T1000 (cell line): ENCODE results near the gene OR10A2.
"Not testable (repeated sequence)": the region's sequence is repeated elsewhere in the genome, so short reads cannot be mapped to it uniquely, and the experiment has no call there.

Experiments used
- DNase-seq: peaks from one replicate; lab custom pipeline; 2025; ENCODE audit warnings: mixed read lengths; lab: John Stamatoyannopoulos, UW

OR10A2 gene, protein sequence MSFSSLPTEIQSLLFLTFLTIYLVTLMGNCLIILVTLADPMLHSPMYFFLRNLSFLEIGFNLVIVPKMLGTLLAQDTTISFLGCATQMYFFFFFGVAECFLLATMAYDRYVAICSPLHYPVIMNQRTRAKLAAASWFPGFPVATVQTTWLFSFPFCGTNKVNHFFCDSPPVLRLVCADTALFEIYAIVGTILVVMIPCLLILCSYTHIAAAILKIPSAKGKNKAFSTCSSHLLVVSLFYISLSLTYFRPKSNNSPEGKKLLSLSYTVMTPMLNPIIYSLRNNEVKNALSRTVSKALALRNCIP

DNA sequence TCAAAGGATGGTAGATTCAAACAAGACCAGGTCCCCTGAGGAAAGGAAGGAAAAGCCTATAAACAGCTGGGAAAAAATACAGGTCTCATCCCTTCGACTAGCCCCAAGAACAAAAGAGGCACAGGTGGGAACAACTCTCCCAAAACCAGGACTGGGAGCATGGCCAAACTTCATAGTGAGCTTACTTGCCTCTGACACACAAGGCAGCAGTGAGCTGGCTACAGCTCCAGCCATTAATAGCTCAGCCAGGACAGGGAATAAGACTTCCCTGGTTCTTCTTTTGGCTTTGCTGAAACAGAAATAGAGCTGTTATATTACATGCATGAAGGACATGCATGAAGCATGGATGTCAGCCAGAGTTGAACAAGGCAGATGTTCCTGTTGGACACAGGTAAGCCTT, at the start of gene OR10A2:
TSS of gene OR10A2 (plus strand) at position 97 of the 400 bp plus-strand sequence. CDS start 6,698 bp downstream, outside the sequence.
- DNase-seq, result no peak

GRCh38 chr11:6813656-6814055, 49.2 kb upstream of the OR10A2 start:
- DNase-seq, result no peak

- DNase-seq, result no peak
Measured at GRCh38 chr11:6817694-6818093, 45.2 kb upstream of the OR10A2 start.

DNA sequence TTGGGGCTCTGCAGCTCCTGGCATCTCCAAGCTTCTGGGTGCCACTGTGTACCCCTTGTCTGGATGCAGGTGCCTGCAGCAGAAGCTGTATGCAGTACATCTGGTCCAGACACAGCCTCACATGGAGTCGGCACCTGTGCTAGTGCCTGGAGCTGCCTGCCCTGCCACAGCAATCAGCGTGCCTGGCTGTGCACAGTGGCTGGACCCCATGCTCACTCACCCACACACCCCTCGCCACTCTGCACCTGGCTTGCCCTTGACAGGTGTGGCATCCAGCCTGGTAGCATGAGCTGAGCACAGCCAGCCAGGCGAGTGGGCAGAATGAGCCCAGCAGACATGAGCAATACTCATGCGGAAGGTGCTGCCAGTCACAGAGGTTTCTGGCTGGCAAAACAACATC, 43.9 kb upstream of the OR10A2 start:
- DNase-seq, result no peak

DNA sequence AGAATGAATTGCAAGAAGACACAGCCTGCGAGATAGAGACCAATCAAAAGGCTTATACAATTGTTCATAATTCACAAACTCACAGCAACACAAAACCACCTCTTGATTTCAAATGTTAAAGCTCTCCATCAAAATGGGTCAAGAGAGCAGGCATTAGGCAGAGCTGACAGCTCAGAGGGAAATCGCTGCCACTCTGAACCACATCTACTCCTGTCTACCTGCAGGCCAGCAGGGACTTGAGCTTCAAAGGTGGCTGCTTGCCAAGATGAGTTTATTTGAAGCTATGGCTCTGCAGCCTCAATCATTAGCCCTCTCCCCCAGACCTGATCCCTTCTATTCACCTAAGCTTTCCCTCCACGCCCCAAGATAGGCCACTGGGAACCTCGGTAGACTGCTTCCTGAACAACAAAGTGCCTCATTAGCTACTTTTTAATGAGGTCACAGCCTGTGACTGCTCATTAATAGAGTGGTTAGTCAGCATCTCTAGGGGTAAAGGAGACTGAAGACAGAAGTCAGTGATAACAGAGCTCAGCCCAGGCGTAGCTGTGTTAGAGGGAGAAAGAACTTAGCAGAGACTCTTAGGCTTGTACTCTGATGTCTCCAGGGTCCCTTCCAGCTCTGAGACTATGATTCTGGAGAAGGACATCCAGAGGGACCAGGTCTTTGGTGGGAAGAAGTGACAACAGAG, 38.6 kb upstream of the OR10A2 start:
- no peak for DNase-seq

DNA sequence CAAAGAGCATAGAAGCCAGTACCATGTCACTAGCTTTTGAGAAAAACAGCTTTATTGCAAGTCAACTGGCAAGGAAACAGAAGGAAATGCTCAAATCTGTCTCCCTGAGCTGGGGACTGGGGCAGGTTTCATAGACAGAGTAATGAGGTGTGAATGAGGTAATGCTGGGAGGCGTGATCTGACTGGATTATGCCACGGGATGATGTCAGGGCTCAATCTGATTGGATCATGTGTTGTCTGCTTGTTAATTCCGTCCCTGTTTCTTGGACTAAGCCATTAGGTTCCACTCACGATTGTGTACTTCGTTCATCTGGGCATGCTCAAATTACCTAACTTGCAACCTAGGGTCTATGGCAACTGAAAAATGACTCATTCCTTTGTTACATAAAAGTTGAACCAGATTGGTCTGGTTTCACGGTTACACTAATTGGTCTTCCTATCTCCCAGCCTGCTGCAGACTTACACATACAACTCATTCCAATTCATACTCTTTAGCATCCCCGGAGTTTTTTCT, 37.6 kb upstream of the OR10A2 start:
- DNase-seq, result no peak

GRCh38 chr11:6828103-6828502, 34.8 kb upstream of the OR10A2 start:
- DNase-seq, result no peak

DNA sequence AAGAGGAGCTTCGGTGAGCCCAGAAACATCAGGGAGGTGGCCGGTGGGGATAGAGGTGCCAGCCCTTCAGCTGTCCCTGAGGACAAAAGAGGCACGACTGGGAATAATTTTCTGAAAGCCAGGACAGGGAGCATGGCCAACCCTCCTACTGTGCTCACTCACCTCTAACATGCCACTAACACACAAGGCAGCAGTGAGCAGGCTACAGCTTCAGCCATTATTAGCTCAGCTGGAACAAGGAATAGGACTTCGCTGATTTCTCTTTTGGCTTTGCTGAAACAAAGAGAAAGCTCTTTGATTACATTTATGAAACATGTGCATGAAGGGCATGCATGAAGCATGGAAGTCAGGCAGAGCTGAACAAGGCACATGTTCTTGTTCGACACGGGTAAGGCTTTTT, 29.5 kb upstream of the OR10A2 start:
- DNase-seq, result no peak

- no peak for DNase-seq
Measured at GRCh38 chr11:6834021-6834420, 28.8 kb upstream of the OR10A2 start.

DNA sequence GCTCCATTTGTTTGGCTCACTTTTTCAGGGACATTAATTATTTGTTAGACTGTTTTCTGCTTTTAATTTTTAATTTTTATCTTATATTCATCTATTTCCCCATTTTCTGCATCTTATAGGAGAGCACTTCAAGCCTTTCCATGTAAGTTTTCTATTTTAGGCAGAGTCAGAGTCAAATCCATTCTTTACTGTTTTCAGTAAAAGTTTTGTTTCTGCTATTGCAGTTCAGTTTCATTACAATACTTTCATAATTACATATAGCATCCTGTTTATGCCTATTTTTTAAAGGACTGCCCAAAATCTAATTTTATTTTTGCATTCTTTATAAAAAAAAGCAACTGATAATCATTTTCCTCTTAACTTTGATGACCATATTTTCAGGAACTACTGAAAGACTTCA, 21.2 kb upstream of the OR10A2 start:
- no peak for DNase-seq

GRCh38 chr11:6843670-6844069, 19.2 kb upstream of the OR10A2 start:
- DNase-seq, result no peak

DNA sequence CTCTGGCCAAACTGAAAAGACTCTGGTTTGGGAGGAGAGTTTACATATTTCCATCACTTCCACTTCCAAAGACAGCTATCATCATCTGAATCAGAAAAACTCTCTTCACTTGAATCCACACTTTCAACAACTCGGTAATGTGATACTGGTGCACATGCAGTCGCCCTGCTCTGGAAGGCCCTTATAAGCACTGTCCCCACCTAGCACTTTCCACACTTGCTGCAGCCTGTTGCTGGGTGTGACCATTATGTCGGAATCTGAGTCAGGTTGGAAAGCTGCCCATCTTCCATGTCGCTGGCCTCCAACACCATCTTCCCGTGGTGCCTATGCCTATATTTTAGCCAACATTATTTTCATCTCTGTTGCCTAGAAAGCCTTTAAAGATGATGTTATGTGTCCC, 18.5 kb upstream of the OR10A2 start:
- DNase-seq, result no peak

GRCh38 chr11:6845383-6845782, 17.5 kb upstream of the OR10A2 start, which contains the start of gene OR10A5:
OR10A5 (plus strand) TSS chr11:6845683; CDS start chr11:6845683, 0 bp downstream.
- no peak for DNase-seq

- DNase-seq, result no peak
Measured at GRCh38 chr11:6850526-6850925, 12.3 kb upstream of the OR10A2 start.

GRCh38 chr11:6854801-6855200, 8.1 kb upstream of the OR10A2 start:
- DNase-seq, result not testable (repeated sequence)

GRCh38 chr11:6855971-6856541, 6.8 kb upstream of the OR10A2 start:
- no peak for DNase-seq

- no peak for DNase-seq
Measured at GRCh38 chr11:6856871-6857270, 6.0 kb upstream of the OR10A2 start.

- no peak for DNase-seq
Measured at GRCh38 chr11:6864438-6864837, 1.6 kb downstream of the OR10A2 start.

- DNase-seq, result no peak
Measured at GRCh38 chr11:6871278-6871677, 8.4 kb downstream of the OR10A2 start.

DNA sequence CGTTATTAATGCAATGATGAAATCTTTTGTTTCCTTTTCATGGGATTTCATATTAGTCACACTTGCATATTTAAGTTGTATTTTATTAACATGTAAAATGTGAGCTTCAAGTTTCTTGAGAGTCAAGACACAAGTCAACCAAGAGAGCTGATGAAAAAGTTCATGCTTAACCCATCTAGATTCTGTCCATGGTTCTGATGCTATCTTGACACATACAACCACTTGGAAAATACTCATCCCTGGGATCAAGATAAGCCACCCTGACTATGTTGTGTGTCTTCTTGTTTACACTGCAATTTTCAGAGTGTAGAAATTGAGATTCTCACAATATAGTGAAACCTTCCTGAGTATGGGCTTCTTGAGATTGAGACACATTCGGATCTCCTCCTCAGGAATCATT, 12.9 kb downstream of the OR10A2 start:
- DNase-seq, result no peak

DNA sequence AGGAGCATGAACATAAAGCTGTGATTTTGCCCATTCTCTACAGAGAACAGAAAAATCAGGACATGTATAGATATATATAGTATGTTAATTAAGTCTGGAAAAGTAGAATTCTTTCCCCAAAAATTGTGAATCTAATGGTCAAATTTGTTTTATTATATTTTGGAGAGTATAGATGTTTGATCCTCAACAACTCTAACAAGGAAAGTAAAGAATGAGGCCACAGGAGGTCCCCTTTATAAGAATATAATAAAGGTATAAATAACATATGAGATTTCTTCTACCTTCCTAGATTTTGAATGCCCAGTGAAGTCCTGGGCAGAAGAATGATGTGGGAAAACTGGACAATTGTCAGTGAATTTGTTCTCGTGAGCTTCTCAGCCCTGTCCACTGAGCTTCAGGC, 13.5 kb downstream of the OR10A2 start, which contains the start of gene OR10A4:
TSS of gene OR10A4 (plus strand) at position 301 of the 400 bp plus-strand sequence. CDS start at position 324, 23 bp downstream.
- no peak for DNase-seq

DNA sequence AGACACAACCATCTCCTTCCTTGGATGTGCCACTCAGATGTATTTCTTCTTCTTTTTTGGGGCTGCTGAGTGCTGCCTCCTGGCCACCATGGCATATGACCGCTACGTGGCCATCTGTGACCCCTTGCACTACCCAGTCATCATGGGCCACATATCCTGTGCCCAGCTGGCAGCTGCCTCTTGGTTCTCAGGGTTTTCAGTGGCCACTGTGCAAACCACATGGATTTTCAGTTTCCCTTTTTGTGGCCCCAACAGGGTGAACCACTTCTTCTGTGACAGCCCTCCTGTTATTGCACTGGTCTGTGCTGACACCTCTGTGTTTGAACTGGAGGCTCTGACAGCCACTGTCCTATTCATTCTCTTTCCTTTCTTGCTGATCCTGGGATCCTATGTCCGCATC, 14.1 kb downstream of the OR10A2 start:
- DNase-seq, result no peak

DNA sequence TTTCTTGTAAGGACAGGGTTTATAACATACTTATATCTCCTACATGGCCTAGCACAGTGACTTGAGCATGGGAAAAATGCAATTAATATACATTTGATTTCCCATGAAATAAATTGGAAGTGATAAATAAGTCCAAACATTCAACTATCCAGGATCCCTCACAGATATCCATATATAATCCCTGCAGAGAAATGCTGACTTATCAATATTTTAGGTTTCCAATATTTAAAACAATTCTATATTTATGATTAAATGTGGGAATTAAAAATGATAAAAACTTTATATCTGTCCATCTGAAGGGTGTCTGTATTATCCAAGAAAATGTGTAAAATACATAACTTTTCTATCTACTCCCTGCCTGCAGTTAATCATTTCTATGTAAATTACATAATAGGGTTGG, 19.9 kb downstream of the OR10A2 start:
- DNase-seq, result no peak
